Small intestine (tissue), 7 donors: ENCODE measurements around the gene SDK2. TPM values are rescaled to one million over a fixed set of nuclear protein-coding genes. Genes with fewer than 3 reads are reported as not detected.
A peak's percentile ranks its signal among the peaks of the same experiment; 100 is the strongest.

Experiments
- DNase-seq, 2 donors: peaks; one replicate each; pipeline versions ENCODE4 v3.0.0 to v3.0.0-alpha.2; 2013
- FAIRE-seq: peaks from 2 replicates; lab custom pipeline; 2012; peaks lifted over from hg19 to GRCh38; lab: Jason Lieb, UNC
- H3K27ac ChIP-seq, 3 donors: one replicate each; pipeline ENCODE4 v1.5.1; 2013; ENCODE audit warnings: low read length in 2 of 3, mild to moderate bottlenecking in 2 of 3, control low read depth in 1 of 3, inconsistent platforms in 1 of 3, low read depth in 1 of 3, moderate library complexity in 1 of 3
- H3K27me3 ChIP-seq, 3 donors: one replicate each; pipeline ENCODE4 v1.6.1; 2013; ENCODE audit warnings: low read length in 3 of 3, inconsistent platforms in 1 of 3; ENCODE audit not compliant: control insufficient read depth in 3 of 3, insufficient read depth in 3 of 3
- H3K36me3 ChIP-seq, 3 donors: one replicate each; pipeline ENCODE4 v1.6.1; 2013; ENCODE audit warnings: low read length in 3 of 3, inconsistent platforms in 1 of 3, low read depth in 1 of 3, mild to moderate bottlenecking in 1 of 3, moderate library complexity in 1 of 3; ENCODE audit not compliant: control insufficient read depth in 3 of 3, insufficient read depth in 2 of 3
- H3K4me1 ChIP-seq, 3 donors: one replicate each; pipeline ENCODE4 v1.6.1; 2013; ENCODE audit warnings: low read length in 2 of 3, inconsistent platforms in 1 of 3, low read depth in 1 of 3, mild to moderate bottlenecking in 1 of 3, moderate library complexity in 1 of 3; ENCODE audit not compliant: control insufficient read depth in 3 of 3, insufficient read depth in 2 of 3
- H3K4me3 ChIP-seq, 3 donors: one replicate each; pipeline ENCODE4 v1.5.1; 2013; ENCODE audit warnings: low read length in 3 of 3, control low read depth in 1 of 3, inconsistent platforms in 1 of 3, low read depth in 1 of 3, mild to moderate bottlenecking in 1 of 3, moderate library complexity in 1 of 3
- H3K9me3 ChIP-seq, 2 donors: one replicate each; pipeline ENCODE4 v1.6.1; 2013; ENCODE audit warnings: low read depth in 1 of 2, low read length in 1 of 2; ENCODE audit not compliant: control insufficient read depth in 2 of 2, insufficient read depth in 1 of 2
- WGBS, 3 donors: extraction: QIAGEN DNeasy Blood & Tissue Kit; methylation state at CpG; one replicate each; pipeline ENCODE4 v1.1.7; 2013; 5-methylcytosine and 5-hydroxymethylcytosine counted together
- polyA plus RNA-seq, 4 donors: library from polyadenylated mRNA; stranded (reverse) in 3 of 4; unstranded in 1 of 4; fragments of 200-250 nt in 3 of 4; fragments of 120-200 nt in 1 of 4; gene quantifications; one replicate each; pipeline versions ENCODE4 v1.2.1 to v1.2.3, GENCODE V29; 2013
- donor health status: healthy with polysubstance abuse.
- donor health status: control.
- donor health status: control.
- donor health status: Bipolar disorder and iron deficiency.
- donor health status: healthy.

Gene SDK2
- polyA plus RNA-seq, 4 donors = under 0.01 to 1.1 (median 0.10) TPM

- Histone ChIP-seq H3K4me1 (no peaks in the 10 kb centered on the region), H3K27me3 (peaks cover 13 to 42% (median 21%) of the 10 kb centered on the region in 3 donors), H3K27ac (no peak overlapping the region), H3K36me3 (no peaks in the 10 kb centered on the region), H3K9me3 (peaks cover 0 to 4% of the 10 kb centered on the region in 2 donors), H3K4me3 (no peak overlapping the region)
- FAIRE-seq (no peak), DNase-seq (no peak)
- 89 to 95% (median 95%) methylated on average over 3 of the region's 3 CpGs for WGBS, 3 donors
Measured at GRCh38 chr17:73648543-73648820, 4.2 kb upstream of the SDK2 start.

- no peak for FAIRE-seq
- H3K4me1 ChIP-seq = no peaks in the 10 kb centered on the region
- WGBS, 3 donors = 78 to 88% (median 83%) methylated on average over 12 of the region's 12 CpGs
- no peak overlapping the region for H3K4me3 ChIP-seq
- no peaks in the 10 kb centered on the region for H3K9me3 ChIP-seq
- no peak overlapping the region for H3K27ac ChIP-seq
- no peak for DNase-seq
- peaks cover 13 to 43% (median 21%) of the 10 kb centered on the region in 3 donors for H3K27me3 ChIP-seq
- no peaks in the 10 kb centered on the region for H3K36me3 ChIP-seq
Measured at GRCh38 chr17:73647772-73648542, 3.7 kb upstream of the SDK2 start.

- no peak overlapping the region for H3K27ac ChIP-seq
- no peak overlapping the region for H3K4me3 ChIP-seq
- FAIRE-seq (no peak), DNase-seq (no peak)
- H3K9me3 ChIP-seq = peaks cover 0 to under 1% of the 10 kb centered on the region in 2 donors
- H3K4me1 ChIP-seq = no peaks in the 10 kb centered on the region
- H3K36me3 ChIP-seq = no peaks in the 10 kb centered on the region
- H3K27me3 ChIP-seq = peaks cover 13 to 49% (median 21%) of the 10 kb centered on the region in 3 donors
- WGBS, 3 donors = 78 to 84% (median 79%) methylated on average over 12 of the region's 12 CpGs
Measured at GRCh38 chr17:73647301-73647695, 3.1 kb upstream of the SDK2 start.

- Histone ChIP-seq H3K27me3 (peaks cover 13 to 56% (median 23%) of the 10 kb centered on the region in 3 donors), H3K4me1 (no peaks in the 10 kb centered on the region), H3K27ac (no peak overlapping the region), H3K36me3 (no peaks in the 10 kb centered on the region), H3K4me3 (no peak overlapping the region), H3K9me3 (peaks cover 0 to 2% of the 10 kb centered on the region in 2 donors)
- no peak for DNase-seq
- WGBS, 3 donors = 53 to 61% (median 58%) methylated on average over 19 of the region's 19 CpGs
- no peak for FAIRE-seq
Measured at GRCh38 chr17:73646409-73647300, 2.4 kb upstream of the SDK2 start.

GRCh38 chr17:73645050-73645871 lies 1.0 kb upstream of the SDK2 start:
- peaks cover 0 to 2% of the 10 kb centered on the region in 2 donors for H3K9me3 ChIP-seq
- 4 to 9% (median 8%) methylated on average over 43 to 90 of the region's 90 CpGs for WGBS, 3 donors
- H3K36me3 ChIP-seq = no peaks in the 10 kb centered on the region
- H3K27ac ChIP-seq = no peak overlapping the region
- DNase-seq = peak in 1 of 2 donors; percentile 57
- FAIRE-seq = no peak
- peaks cover 13 to 64% (median 24%) of the 10 kb centered on the region in 3 donors for H3K27me3 ChIP-seq
- no peaks in the 10 kb centered on the region for H3K4me1 ChIP-seq
- H3K4me3 ChIP-seq = peak overlapping the region; percentile 9 to 25 (median 11)

GRCh38 chr17:73643852-73644144 lies 447 bp downstream of the SDK2 start:
- Histone ChIP-seq H3K4me3 (peak overlapping the region in 2 of 3 donors; percentile 20 to 31), H3K9me3 (peaks cover 0 to 2% of the 10 kb centered on the region in 2 donors), H3K36me3 (no peaks in the 10 kb centered on the region), H3K4me1 (no peaks in the 10 kb centered on the region), H3K27me3 (peaks cover 13 to 70% (median 24%) of the 10 kb centered on the region in 3 donors), H3K27ac (no peak overlapping the region)
- 0 to 5% (median 2%) methylated on average over 9 to 13 of the region's 13 CpGs for WGBS, 3 donors
- FAIRE-seq (no peak), DNase-seq (no peak)

GRCh38 chr17:73643001-73643851 lies 1.0 kb downstream of the SDK2 start:
- H3K4me3 ChIP-seq = peak overlapping the region; percentile 8 to 31 (median 20)
- peaks cover 11 to 67% (median 22%) of the 10 kb centered on the region in 3 donors for H3K27me3 ChIP-seq
- no peaks in the 10 kb centered on the region for H3K4me1 ChIP-seq
- peaks cover 0 to 2% of the 10 kb centered on the region in 2 donors for H3K9me3 ChIP-seq
- DNase-seq = peak in 1 of 2 donors; percentile 35
- 1 to 2% (median 1%) methylated on average over 55 to 68 of the region's 68 CpGs for WGBS, 3 donors
- FAIRE-seq = no peak
- H3K36me3 ChIP-seq = no peaks in the 10 kb centered on the region
- no peak overlapping the region for H3K27ac ChIP-seq
